ENCODE measurements around the gene TACC2.

The TACC2 gene

DNA sequence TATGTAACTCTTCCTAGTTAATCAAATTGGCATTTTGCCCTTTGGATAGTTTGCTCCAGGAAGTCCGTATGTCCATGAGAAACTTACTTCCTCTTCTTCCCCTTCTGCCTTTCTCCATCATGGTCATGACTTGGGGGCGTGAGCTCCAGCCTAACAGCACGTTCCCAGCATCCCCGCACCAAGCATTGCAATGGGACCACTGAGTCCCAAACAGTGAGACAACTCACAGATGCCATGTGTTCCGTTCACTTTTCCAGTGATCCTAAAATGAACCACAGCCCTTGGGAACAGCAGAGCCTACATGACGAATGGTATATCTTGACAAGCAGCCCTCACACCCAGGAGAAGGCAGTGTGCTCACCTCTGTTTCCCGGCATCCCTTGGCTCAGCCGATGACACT lies 292.8 kb downstream of the TACC2 start:
- no peak for DNase-seq
- TF ChIP-seq POLR2A (IDR thresholded peaks at IDR 0.05; ENCODE audit: low read length) (no peak), GATA1 (IDR thresholded peaks at IDR 0.05; ENCODE audit: low read depth, low read length) (no peak)

DNA sequence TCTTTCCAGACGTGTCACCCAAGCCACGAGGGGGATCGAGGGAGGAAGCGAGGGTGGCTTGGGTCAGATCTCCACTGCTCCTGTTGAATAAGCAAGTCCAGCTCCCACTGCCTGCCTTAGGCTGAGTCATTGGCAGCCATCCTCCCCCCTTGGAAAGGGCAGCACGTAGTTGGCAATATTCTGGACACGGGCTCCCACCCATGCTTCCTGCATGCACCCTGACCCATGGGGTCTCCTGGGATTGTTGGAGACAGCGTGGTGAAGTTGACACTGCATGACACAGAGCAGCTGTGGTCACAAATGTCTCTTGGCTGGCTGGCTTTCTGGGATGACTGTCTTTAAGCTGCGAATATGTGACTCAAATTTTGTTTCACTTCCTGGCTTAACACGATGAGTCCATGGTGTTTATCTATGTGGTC lies 293.3 kb downstream of the TACC2 start:
- TF ChIP-seq POLR2A (IDR thresholded peaks at IDR 0.05; ENCODE audit: low read length) (no peak), GATA1 (IDR thresholded peaks at IDR 0.05; ENCODE audit: low read depth, low read length) (no peak)
- no peak for DNase-seq

DNA sequence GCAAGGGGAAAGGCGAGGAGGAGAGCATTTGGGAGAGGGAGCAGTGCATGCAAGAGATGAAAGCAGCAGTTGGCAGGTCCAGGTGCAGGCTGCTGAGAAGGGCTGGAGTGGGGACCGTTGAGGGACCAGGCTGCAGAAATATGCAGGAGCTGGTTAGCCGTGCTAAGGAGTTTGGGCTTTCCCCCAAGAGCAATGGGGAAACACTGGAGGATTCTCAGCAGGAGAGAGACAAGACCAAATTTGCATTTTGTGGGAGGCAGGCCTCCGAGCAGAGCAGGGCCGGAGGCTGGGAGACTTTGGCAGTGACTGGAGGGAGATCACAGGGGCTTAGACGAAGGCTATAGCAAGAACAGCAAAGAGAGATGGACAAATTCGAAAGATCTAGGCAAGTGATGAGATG lies 293.9 kb downstream of the TACC2 start:
- no peak for TF ChIP-seq GATA1 (IDR thresholded peaks at IDR 0.05; ENCODE audit: low read depth, low read length)
- TF ChIP-seq POLR2A (IDR thresholded peaks at IDR 0.05; ENCODE audit: low read length) = no peak
- no peak for DNase-seq

DNA sequence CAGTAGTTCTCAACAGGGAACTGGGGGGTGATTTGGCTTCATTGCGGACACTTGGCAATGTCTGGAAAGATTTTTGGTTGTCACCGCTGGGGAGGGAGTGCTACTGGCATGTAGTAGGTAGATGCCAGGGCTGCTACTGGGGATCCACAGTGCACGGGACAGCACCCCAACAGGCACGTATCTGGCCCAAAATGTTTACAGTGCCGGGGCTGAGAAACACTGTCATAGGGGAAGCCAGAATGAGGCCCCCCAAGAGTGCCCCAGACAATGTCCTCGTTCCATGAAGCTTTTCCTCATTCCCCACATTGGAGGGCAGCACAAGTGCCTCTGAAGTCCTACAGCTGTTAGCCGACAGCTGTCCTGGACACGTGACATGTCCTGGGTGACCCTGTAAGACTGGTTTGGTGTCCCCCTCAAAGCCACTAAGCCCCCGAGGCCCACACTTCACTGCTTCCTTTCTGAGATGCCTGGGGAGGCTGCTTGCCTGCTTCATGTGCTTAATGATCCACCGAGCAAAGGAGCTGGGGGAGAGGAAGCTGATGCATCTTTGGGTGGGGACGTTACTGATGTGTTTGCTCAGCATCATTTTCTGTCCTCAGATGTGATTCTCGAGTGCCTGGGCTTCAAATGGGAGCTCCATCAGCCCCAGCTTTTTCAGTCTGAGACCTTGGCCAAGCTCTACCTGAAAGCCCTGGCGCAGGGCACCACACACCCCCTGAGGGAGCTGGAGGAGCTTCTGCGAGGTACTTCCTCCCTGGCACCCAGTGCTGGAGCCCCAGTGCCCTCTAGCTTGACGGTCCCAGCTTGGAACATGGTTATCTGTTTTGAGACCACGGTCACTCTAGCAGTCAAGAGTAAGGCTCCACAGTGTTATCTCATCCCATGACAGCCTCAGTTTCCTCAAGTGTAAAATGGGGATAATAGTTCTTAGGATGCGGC lies 296.8 kb downstream of the TACC2 start:
- no peak for DNase-seq
- no peak for TF ChIP-seq POLR2A (IDR thresholded peaks at IDR 0.05; ENCODE audit: low read length)

DNA sequence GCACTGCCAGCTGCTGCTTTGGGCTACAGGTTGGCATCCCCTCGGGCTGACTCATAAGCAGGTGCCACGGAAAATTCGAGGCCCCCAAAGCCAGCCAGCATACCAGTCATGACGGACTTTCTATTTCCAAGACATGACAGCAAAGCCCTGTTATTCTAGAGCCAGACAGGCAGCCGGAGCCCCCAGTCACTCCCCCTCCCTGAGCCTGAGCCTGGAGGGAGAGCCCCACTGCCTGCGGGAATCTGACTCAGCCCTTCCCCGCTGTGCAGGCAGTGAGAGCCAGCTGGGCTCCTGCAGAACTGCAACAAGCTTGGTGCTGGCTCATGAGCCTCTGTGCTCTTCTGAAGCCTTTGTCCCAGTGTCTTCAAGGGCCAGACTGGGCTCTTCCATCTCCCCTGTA lies 297.9 kb downstream of the TACC2 start:
- DNase-seq = no peak
- no peak for TF ChIP-seq POLR2A (IDR thresholded peaks at IDR 0.05; ENCODE audit: low read length)
- TF ChIP-seq GATA1 (IDR thresholded peaks at IDR 0.05; ENCODE audit: low read depth, low read length) = no peak

DNA sequence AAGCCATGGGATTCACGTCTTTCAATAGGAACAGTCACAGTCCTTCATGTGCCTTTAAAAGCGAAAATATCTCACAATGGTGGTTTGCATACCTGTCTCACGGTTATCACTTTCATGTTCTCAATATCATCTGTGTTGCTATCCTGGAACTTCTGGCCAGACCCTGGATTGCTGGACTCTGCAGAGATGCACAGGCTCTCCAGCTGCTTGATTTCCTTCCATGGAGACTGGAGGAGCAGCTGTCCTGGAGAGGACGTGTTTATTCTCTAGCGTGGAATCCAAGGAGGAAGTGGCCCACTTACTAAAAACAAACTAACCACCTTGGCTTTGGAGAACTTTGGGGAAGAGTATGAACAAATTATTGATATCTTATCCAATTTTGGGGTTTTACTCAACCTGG lies 298.6 kb downstream of the TACC2 start:
- TF ChIP-seq GATA1 (IDR thresholded peaks at IDR 0.05; ENCODE audit: low read depth, low read length) (no peak), POLR2A (IDR thresholded peaks at IDR 0.05; ENCODE audit: low read length) (no peak)
- DNase-seq = no peak

DNA sequence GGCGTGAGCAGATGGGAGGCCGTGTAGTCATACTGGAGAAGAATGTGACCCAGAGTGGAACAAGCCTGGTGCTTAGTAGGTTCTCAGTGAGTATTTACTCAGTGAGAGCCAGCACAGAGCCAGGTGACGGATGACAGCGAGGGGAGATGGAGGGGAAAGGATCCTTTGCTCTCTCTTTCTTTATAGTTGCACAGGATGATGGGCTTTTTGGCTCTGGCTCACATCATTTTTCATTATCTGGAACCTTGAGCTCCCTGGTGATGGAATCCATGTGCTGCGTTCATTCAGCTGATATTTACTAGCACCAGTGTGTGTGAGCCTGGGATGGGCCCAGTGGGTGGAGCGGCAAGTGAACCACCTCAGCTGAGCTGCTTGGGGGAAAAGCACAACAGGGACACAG lies 299.3 kb downstream of the TACC2 start:
- TF ChIP-seq GATA1 (IDR thresholded peaks at IDR 0.05; ENCODE audit: low read depth, low read length) (no peak), POLR2A (IDR thresholded peaks at IDR 0.05; ENCODE audit: low read length) (no peak)

DNA sequence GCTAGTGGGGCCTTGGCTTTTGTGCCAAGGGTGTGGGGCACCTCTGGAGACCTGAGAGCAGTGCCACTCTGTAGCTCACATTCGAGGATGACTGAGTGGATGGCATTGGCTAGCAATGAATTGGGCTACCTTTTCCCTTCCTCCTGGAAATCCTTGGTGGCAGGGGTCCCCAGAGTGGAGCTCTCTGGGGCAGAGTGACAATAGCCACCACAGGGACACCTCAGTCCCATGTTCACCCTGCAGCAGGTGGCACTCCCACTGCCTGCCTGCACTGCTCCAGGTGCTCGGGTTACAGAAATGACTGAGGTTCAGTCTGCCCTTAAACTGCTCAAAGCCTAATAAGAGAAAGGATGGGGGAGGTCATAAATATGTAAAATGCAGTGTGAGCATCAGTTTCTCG lies 300.0 kb downstream of the TACC2 start:
- DNase-seq = no peak
- TF ChIP-seq GATA1 (IDR thresholded peaks at IDR 0.05; ENCODE audit: low read depth, low read length) = no peak
- no peak for TF ChIP-seq POLR2A (IDR thresholded peaks at IDR 0.05; ENCODE audit: low read length)

More for the DNA sequence above, 299.3 kb downstream of the TACC2 start:
- DNase-seq = no peak

DNA sequence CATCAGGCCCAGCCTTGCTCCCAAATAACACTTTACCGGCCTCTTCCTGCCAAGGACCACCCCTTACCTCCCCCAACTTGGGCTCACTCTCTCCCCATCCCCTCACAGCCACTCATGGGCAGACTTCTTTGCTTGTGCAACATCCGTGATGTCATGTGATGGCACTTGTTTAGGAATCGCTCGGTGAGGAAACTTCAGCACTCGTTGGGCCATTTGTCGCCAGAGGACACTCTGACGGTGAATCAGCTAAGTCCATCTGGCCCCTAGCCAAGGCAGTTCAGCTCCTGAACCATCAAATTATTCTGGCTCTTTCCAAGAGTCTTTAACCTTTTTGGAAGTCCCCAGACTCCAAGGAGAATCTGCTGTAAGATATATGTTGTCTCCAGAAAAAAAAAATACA lies 301.4 kb downstream of the TACC2 start:
- no peak for TF ChIP-seq POLR2A (IDR thresholded peaks at IDR 0.05; ENCODE audit: low read length)
- no peak for TF ChIP-seq GATA1 (IDR thresholded peaks at IDR 0.05; ENCODE audit: low read depth, low read length)
- no peak for DNase-seq

DNA sequence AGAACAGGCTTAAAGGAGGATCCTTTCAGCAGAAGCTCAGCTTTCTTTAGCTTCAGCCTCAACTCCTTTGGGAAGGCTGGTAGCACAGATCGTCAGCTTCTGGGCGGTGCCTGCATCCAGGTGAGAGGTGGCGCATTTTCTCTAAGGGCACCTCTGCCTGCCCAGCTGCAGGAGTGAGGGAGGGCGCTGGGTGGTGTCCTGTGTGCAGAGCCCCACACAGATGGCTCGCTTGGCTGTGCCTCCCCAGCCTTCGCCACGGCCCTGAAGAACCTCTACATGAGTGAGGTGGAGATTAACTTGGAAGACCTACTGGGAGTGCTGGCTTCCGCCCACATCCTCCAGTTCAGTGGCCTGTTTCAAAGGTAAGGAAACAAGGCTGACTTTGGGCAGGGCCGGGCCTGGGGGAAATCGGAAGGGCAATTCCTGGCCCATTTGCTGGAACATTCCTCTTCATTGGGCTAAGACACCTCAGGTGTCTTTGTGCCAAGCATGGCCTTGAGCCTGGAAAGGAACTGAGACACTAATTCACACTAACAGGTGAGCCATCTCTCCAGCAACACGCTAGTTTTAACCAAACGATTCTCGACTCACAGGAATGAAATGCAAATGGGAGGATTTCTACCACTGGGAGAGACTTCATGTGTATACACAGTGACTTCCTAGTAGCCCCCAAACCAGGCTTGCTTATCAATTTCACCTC lies 302.0 kb downstream of the TACC2 start:
- no peak for DNase-seq
- TF ChIP-seq GATA1 (IDR thresholded peaks at IDR 0.05; ENCODE audit: low read depth, low read length) (no peak), POLR2A (IDR thresholded peaks at IDR 0.05; ENCODE audit: low read length) (no peak)

DNA sequence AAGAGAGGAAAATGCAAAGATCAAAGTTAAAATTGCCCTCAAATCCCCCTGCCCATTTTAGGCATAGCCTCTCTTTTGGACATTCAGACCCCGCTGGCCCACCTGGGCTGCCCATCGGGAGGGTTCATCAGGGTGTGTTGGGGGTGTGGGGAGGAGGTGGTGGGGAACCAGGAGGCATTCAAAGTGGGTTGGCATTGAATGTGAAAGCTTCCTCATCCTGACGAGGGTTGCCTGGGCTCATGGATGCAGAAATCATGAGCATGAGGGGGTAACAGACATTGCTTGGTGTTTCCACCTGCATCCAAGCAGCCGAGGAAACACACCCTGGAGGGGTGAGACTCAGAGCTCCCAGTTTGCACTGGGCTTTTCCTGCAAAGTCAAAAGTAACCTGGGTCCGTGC lies 302.8 kb downstream of the TACC2 start:
- DNase-seq = no peak

DNA sequence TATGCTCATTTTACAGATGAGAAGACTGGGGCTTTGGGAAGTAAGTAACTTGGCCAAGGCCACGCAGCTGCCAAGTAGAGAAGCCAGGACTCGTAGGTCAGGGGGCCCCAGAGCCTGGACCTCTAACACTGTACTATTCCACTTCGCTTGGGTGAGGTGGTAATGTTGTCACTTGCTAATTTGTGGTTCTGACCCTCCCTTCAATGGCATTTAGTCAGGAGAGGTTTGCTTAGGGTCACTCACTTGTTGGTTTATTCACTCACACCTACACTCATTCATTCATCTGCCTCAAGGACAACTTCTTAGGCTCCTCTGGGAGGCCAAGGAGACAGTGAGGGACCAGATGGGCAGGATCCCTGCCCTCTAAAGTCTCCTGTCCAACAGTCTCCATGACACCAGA lies 303.4 kb downstream of the TACC2 start:
- TF ChIP-seq POLR2A (IDR thresholded peaks at IDR 0.05; ENCODE audit: low read length) (no peak), GATA1 (IDR thresholded peaks at IDR 0.05; ENCODE audit: low read depth, low read length) (no peak)
- DNase-seq = no peak

More for the DNA sequence above, 302.8 kb downstream of the TACC2 start:
- TF ChIP-seq GATA1 (IDR thresholded peaks at IDR 0.05; ENCODE audit: low read depth, low read length) (no peak), POLR2A (IDR thresholded peaks at IDR 0.05; ENCODE audit: low read length) (no peak)

DNA sequence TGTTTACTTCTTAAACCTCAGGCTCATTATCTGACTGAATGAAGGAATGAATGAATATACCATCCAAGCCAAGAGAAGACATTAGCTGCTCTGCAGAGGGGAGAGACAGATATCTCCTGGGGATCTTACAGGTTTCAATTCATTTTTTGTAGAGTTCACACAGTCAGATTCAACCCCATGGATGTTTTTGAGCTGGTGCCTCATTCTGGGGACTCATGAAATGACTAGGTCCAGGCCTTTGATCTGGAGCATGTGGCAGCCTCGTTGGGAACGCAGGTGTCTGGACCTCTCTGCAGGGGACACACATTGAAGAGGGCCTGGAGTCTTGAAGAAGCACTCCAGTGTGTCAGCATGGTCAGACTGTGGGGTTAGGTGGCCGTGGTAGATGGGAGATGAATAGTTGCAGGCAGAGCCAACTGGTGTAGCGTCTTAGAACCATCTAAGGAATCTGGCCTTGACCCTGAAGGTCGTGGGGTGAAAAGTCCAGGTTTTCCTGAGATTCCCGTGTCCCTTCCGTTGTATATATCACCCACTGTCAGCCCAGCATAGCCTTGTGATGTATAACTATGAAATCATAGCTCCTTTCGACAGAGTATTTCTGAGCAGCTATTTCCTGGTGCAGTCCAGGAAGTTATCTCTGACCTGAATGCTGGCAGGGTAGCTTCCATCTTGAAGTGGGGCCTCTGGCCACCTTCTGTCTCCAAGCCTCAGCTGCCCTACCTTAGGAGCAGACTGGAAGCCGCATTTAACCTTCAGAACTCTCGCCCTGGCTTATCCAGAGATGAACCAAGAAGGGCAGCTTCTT lies 304.4 kb downstream of the TACC2 start:
- no peak for TF ChIP-seq GATA1 (IDR thresholded peaks at IDR 0.05; ENCODE audit: low read depth, low read length)
- TF ChIP-seq POLR2A (IDR thresholded peaks at IDR 0.05; ENCODE audit: low read length) = no peak

DNA sequence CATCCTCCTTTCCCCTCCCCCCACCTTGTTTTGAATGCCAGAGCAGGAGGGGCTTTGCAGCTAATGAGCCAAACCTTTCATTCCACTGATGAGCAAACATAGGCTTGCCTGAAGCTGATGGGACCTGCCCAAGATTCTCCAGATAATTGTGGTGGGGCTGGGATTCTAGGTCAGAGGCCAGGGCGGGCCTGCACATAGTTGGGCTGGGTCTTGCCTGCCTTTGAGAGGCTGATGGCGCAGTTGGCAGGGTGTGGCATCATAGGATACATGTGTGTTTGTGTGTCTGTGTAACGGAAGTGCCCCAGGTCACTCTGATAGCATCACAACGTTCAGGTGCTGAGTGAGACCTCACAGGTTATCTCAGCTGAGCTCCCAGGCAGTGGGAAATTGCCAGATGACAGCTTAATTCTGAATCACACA lies 305.0 kb downstream of the TACC2 start:
- DNase-seq = no peak
- TF ChIP-seq GATA1 (IDR thresholded peaks at IDR 0.05; ENCODE audit: low read depth, low read length) = no peak
- no peak for TF ChIP-seq POLR2A (IDR thresholded peaks at IDR 0.05; ENCODE audit: low read length)

More for the DNA sequence above, 304.4 kb downstream of the TACC2 start:
- no peak for DNase-seq
